ENCODE results near the gene PUM1.

The PUM1 gene

GRCh38 chr1:31027693-31028526, 37.6 kb downstream of the PUM1 start:
- no peak for DNase-seq

GRCh38 chr1:31022259-31022658, 43.3 kb downstream of the PUM1 start:
- DNase-seq, result no peak

GRCh38 chr1:31020007-31020790, 45.3 kb downstream of the PUM1 start:
- peak; percentile 45 for DNase-seq

- DNase-seq, result no peak
These were observed 46.1 kb downstream of the PUM1 start for GRCh38 chr1:31019401-31019800.

GRCh38 chr1:31016868-31017267, 48.6 kb downstream of the PUM1 start:
- no peak for DNase-seq

- no peak for DNase-seq
These were observed 52.2 kb downstream of the PUM1 start for GRCh38 chr1:31013187-31013864.

- DNase-seq, result no peak
These were observed 53.1 kb downstream of the PUM1 start for GRCh38 chr1:31012210-31012924.

GRCh38 chr1:31011719-31012118, 53.8 kb downstream of the PUM1 start:
- no peak for DNase-seq

- DNase-seq, result no peak
These were observed 55.2 kb downstream of the PUM1 start for GRCh38 chr1:31010086-31010989.

- no peak for DNase-seq
These were observed 58.0 kb downstream of the PUM1 start for GRCh38 chr1:31007462-31007991.

- no peak for DNase-seq
These were observed 58.8 kb downstream of the PUM1 start for GRCh38 chr1:31006747-31007146.

- no peak for DNase-seq
These were observed 59.8 kb downstream of the PUM1 start for GRCh38 chr1:31005617-31006166.

- no peak for DNase-seq
These were observed 60.3 kb downstream of the PUM1 start for GRCh38 chr1:31005198-31005597.

- no peak for DNase-seq
These were observed 61.3 kb downstream of the PUM1 start for GRCh38 chr1:31004231-31004621.

- DNase-seq, result no peak
These were observed 61.8 kb downstream of the PUM1 start for GRCh38 chr1:31003613-31004230.

GRCh38 chr1:31000301-31000700, 65.2 kb downstream of the PUM1 start:
- DNase-seq, result no peak

- DNase-seq, result no peak
These were observed 66.6 kb downstream of the PUM1 start for GRCh38 chr1:30998887-30999286.

- DNase-seq, result no peak
These were observed 67.3 kb downstream of the PUM1 start for GRCh38 chr1:30998171-30998570.

- DNase-seq, result no peak
These were observed 68.0 kb downstream of the PUM1 start for GRCh38 chr1:30997463-30998057.

- DNase-seq, result no peak
These were observed 69.4 kb downstream of the PUM1 start for GRCh38 chr1:30995990-30996612.

All from NCI-H1417 treated with DMSO at 0.1 percent for 48 hours (cell line).